Subcutaneous adipose tissue (tissue), 4 donors: ENCODE results near the gene ISG20L2. TPM values are rescaled to one million over a fixed set of nuclear protein-coding genes. Genes with fewer than 3 reads are reported as not detected.

Experiments
- CTCF ChIP-seq: fragments of 450-650 bp; IDR thresholded peaks from one replicate; pipeline ENCODE4 v1.5.1; 2016; ENCODE audit warnings: low read depth, mild to moderate bottlenecking, control low read depth, antibody characterized with exemption, moderate library complexity
- total RNA-seq, 4 donors: library from RNA; depleted of rRNA; stranded (reverse); fragments of >200 nt; gene quantifications; one replicate each; pipeline ENCODE4 v1.1.0, GENCODE V29; 2016

Gene ISG20L2
- total RNA-seq, 4 donors from 2014 or later, result 10.9 to 21.5 (median 13.5) TPM

- no peak for TF ChIP-seq CTCF
Observed at GRCh38 chr1:156706657-156707416, 21.7 kb downstream of the ISG20L2 start.

- TF ChIP-seq CTCF, result no peak
Observed at GRCh38 chr1:156705918-156706656, 22.5 kb downstream of the ISG20L2 start.

- no peak for TF ChIP-seq CTCF
Observed at GRCh38 chr1:156705321-156705917, 23.1 kb downstream of the ISG20L2 start, which contains the start of gene CRABP2. Gene CRABP2 (minus strand): TSS chr1:156705583. CDS start chr1:156705446, 137 bp downstream.

GRCh38 chr1:156704930-156705320 lies 23.6 kb downstream of the ISG20L2 start:
- TF ChIP-seq CTCF, result no peak

GRCh38 chr1:156704166-156704711 lies 24.3 kb downstream of the ISG20L2 start:
- no peak for TF ChIP-seq CTCF

- no peak for TF ChIP-seq CTCF
Observed at GRCh38 chr1:156703741-156704140, 24.8 kb downstream of the ISG20L2 start.

- no peak for TF ChIP-seq CTCF
Observed at GRCh38 chr1:156703336-156703735, 25.2 kb downstream of the ISG20L2 start.
